HG03378 (cell line): ENCODE data around the gene GTF2I.
"Not testable (repeated sequence)": the region's sequence is repeated elsewhere in the genome, so short reads cannot be mapped to it uniquely, and the experiment has no call there.

Experiments used
- ATAC-seq: cut with Tn5 transposase; IDR thresholded peaks from one replicate; pipeline ENCODE4 v1.9.1; 2021; ENCODE audit warnings: mild to moderate bottlenecking, moderate library complexity; ENCODE audit not compliant: unreplicated experiment

The GTF2I gene

GRCh38 chr7:74709880-74710671, 52.6 kb downstream of the GTF2I start:
- no peak for ATAC-seq

GRCh38 chr7:74713567-74713966, 56.0 kb downstream of the GTF2I start:
- no peak for ATAC-seq

- ATAC-seq: no peak
These were observed 60.4 kb downstream of the GTF2I start for GRCh38 chr7:74717889-74718288.

GRCh38 chr7:74718336-74718735, 60.8 kb downstream of the GTF2I start:
- no peak for ATAC-seq

GRCh38 chr7:74722153-74722552, 64.6 kb downstream of the GTF2I start:
- no peak for ATAC-seq

GRCh38 chr7:74725840-74726239, 68.3 kb downstream of the GTF2I start:
- no peak for ATAC-seq

- ATAC-seq: no peak
These were observed 69.0 kb downstream of the GTF2I start for GRCh38 chr7:74726309-74727101.

- not testable (repeated sequence) for ATAC-seq
These were observed 71.2 kb downstream of the GTF2I start for GRCh38 chr7:74728686-74729085.

GRCh38 chr7:74730186-74730585, 72.7 kb downstream of the GTF2I start:
- ATAC-seq: not testable (repeated sequence)

- not testable (repeated sequence) for ATAC-seq
These were observed 82.6 kb downstream of the GTF2I start for GRCh38 chr7:74739974-74740703.

GRCh38 chr7:74743936-74744557, 86.5 kb downstream of the GTF2I start:
- not testable (repeated sequence) for ATAC-seq

- ATAC-seq: not testable (repeated sequence)
These were observed 96.5 kb downstream of the GTF2I start for GRCh38 chr7:74753921-74754482.

GRCh38 chr7:74756673-74757072, 99.2 kb downstream of the GTF2I start:
- ATAC-seq: not testable (repeated sequence)

- not testable (repeated sequence) for ATAC-seq
These were observed 100.8 kb downstream of the GTF2I start for GRCh38 chr7:74758268-74758667.

- not testable (repeated sequence) for ATAC-seq
These were observed 101.5 kb downstream of the GTF2I start for GRCh38 chr7:74758982-74759381.

- peak; percentile 32 for ATAC-seq
These were observed 107.8 kb downstream of the GTF2I start for GRCh38 chr7:74765205-74765918.

- not testable (repeated sequence) for ATAC-seq
These were observed 109.0 kb downstream of the GTF2I start for GRCh38 chr7:74766509-74766908.

- not testable (repeated sequence) for ATAC-seq
These were observed 109.5 kb downstream of the GTF2I start for GRCh38 chr7:74766991-74767390.

GRCh38 chr7:74770062-74770461, 112.5 kb downstream of the GTF2I start:
- ATAC-seq: not testable (repeated sequence)

GRCh38 chr7:74772093-74772492, 114.6 kb downstream of the GTF2I start:
- not testable (repeated sequence) for ATAC-seq
